ENCODE measurements around the gene TCF7L1.

TCF7L1 gene

DNA sequence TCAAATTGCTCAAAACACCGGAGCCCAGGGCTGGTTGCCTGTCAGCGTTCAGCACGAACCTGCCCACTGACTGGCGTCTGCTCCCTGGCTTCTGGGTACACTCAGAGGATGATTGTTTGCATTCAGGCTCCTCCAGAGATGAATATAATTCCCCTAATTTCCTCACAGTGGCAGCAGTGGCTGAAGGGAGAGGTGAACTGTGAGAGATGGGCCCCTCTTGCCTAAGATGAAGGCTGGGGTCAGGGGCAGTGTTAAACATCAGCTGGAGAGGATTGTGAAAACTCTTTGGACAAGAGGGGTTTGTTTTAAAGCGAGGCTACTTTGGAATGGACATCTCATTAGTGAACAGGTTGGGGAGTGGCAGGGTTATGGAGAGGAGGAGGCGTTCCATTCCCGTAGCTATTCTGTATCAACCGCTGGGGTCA, 31.0 kb downstream of the TCF7L1 start:
- FAIRE-seq = no peak

DNA sequence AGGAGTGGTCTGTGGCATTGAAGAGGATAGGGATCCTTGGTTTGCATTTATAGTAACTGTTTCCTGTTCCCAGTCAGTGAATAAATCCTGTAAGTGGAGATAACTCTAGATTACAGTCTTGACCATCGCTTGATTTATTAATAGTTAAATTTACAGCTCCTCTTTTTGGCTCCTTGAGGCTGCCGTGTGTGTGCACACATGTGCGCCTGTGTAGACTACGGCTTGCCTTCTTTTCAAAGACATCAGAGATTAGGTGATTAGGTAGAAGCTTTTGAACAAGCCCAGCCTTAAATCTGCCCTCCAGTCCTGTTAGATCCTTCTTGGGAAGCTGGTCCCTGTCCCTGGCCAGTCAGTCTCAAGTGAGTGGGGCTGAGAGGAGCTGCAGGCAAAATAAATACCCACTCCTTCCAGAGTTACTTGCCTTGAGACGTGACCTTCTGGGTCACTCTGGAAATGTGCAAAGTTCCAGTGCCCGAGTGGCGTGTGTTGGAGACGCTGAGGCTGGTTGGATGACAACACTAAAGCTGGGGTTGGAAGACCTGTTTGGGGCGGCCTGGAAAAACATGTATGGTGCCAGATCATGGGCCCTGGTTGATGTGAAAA, 32.0 kb downstream of the TCF7L1 start:
- FAIRE-seq = no peak

DNA sequence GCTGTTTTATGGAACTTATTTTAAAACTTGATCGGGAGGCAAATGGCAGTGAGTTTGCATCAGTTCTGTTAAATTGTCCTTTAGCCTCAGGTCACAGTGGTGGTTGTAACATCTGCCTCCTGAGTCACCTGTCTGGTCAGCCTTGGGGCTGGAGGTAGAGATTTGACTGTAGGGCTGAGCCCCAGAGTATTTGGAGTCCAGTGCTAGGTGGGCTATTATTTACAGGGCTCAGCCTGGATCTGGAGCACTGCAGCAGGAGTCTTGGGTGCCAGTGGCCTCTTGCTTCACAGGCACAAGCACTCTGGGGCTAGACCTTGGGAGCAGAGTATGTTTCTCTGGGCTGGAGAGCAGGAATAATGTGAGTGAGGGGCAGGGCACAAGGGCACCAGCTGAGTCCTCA, 32.8 kb downstream of the TCF7L1 start:
- FAIRE-seq = no peak

DNA sequence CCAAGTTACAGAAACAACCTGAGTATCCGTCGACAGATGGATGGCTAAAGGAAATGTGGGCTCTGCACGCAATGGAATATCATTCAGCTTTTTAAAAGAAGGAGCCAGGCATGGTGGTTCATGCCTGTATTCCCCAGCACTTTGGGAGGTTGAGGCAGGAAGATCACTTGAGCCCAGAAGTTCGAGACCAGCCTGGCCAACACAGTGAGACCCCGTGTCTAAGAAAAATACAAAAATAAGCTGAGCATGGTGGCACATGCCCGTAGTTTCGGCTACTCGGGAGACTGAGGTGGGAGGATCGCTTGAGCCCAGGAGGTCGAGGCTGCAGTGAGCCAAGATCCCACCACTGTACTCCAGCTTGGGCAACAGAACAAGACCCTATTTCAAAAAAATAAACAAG, 34.3 kb downstream of the TCF7L1 start:
- FAIRE-seq = no peak

DNA sequence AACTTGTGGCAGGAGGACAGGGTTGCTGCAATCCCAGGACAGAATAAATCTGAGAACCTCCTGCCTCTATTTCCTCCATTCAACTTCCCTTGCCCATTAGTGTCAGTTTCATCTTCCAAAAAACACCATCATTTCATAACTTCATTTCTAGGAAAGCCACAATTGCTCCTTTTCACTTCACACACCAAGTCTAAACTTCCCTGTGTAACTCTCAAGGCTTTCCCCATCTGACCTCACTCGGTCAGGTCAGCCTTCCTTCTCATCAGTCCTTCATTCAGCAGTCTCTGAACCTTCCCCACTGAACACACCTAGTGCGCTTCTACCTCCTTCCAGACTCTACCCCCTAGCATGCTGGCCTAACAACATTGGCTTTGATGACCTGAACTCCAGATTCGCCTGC, 35.8 kb downstream of the TCF7L1 start:
- FAIRE-seq = no peak

DNA sequence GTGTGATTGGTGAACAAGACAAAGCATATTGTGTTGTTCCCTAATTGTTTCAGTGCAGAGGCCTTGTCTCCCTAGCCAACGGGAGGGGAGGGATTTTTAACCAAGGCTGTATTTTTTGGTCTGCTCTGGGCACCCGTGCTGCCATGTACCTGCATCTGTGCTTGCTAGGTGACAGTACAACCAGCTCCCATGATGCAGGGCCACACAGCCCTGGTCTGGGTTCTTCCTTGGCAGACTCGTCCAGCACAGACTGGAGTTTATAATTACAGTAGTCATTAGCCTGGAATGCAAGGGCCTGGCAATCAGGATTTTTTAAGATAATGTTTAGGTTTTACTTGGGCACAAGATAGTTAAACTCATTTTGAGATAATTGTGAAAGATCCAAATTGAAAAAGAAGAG, 36.4 kb downstream of the TCF7L1 start:
- no peak for FAIRE-seq

DNA sequence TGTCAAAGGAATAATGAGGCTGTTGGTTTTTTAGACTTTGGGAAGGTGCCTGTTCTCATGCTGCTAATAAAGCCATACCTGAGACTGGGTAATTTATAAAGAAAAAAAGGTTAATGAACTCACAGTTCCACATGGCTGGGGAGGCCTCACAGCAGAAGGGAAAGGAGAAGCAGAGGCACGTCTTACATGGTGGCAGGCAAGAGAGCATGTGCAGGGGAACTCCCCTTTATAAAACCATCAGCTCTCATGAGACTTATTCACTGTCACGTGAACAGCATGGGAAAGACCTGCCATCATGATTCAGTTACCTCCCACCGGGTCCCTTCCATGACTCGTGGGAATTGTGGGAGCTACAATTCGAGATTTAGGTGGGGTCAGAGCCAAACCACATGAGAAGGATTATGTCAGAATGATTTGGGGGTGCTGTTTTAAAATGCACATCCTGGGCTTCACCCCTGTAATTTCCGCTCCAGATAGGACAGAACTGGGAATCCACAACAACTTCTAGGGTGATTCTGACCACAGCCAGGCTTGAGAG, 37.8 kb downstream of the TCF7L1 start:
- FAIRE-seq = no peak

DNA sequence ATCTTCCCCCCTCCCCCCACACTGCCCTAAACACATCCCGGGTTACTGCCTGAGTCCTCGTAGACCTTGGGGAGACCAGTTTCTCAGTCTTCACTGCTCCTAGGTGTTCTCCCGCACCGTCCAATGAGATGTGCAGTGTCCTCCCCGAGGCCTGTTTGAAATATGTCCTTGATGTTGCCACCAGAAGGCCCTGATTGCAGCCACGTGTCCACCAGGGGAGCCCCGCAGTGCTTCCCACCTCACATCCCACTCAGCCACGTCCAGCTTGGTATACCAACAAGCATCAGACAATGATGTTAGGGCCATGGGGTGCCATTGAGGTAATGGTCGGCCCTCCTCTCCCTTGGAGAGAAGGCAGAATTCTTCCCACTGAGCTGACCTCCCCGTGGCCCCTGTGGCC, 38.7 kb downstream of the TCF7L1 start:
- no peak for FAIRE-seq

DNA sequence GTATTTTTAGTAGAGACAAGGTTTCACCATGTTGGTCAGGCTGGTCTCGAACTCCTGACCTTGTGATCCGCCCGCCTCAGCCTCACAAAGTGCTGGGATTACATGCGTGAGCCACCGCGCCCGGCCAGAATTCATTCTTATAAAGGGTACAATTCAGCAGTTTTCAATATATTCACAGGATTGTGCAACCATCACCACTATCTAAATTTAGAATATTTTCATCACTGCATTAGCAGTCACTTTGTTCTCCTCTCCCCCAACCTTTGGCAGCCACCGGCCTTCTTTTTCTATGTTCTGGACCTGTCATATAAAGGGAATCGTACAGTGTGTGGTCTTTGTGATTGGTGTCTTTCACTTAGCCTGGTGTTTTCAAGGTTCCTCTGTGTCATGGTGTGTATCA, 40.7 kb downstream of the TCF7L1 start:
- no peak for FAIRE-seq

DNA sequence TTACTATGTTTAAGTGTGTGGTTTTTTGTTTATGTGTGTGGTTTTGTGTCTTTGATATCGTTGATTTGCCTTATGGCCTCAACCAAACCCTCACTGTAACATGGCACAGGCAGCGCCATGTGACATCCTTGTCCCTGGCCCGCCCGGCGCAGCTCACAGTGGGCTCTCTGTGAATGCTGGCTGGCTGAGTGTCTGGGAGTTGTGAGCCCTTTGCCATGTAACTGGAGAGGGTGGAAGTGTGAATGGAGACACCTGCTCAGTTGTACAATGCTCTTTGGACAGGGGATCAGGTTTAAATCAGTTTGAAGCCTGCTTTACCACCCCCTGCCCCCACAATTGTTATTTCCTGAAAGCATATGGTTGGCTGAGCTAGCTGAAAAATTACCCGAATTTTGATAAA, 41.8 kb downstream of the TCF7L1 start:
- no peak for FAIRE-seq

DNA sequence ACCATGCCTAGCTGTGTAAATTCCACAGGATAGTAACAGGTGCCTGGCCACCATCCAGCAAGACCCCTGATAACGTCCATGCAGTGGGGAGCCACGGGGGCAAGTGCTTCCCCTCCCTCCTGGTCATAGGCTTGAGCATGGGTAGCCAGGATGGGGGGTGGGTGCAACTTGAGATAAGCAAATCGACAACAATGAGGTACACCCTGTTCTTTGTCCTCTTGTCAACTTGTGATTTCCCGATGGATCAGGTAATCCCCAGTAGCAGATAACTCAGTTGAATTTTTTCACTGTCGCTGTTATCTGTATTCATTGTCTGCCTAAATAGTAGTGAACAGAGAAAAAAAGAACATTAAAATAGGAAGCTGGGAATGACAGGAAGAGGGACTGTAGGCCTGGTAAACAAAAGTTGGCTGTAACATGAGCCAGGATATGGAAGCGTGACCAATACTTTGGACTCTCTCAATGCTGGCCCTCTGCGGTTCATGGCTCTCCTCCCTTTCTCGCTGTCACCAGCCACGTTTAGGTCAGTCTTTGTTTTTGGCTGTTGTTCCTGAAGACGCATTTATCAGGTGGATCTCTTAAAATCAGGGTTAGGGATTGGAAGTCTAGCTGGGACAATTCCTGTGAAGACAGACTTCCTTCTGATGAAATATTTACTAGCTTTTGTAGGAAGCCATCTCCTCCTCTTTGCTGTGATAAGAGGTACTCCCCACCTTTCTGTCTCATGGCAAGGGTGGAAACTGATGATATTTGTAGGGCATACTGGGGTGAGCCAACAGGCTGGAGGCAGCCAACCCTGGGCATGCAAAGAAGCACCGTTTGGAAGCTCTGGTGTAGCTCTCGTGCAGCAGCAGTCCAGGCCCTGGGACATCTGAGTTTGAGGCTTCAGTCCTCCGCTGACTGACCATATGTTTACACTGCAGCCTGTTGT, 42.4 kb downstream of the TCF7L1 start:
- FAIRE-seq = no peak

DNA sequence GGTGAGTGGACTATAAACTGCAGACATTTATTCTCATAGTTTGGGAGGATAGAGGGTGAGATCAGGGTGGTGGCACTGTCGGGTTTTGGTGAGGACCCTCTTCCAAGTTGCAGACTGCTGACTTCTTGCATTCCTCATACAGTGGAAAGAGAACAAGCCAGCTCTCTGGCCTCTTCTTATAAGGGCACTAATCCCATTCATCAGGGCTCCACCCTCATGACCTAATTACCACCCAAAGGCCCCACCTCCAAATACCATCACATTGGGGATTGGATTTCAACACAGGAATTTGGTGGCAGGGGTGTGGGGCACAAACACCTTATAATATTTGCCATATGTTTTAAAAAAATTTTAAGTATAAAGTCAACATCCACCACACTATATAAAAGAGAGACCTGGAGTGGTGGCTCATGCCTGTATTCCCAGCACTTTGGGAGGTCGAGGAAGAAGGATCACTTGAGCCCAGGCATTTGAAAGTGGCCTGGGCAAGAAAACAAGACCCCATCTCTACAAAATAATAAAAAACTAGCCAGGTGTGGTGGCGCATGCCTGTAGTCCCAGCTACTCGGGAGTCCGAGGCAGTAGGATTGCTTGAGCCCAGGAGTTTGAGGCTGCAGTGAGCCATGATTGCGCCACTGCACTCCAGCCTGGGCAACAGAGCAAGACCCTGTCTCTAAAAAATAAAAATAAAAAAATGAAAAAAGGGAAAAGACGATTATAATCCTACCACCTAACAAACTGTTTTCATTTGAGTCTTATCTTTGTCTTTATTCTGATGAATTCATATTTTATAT, 44.0 kb downstream of the TCF7L1 start:
- FAIRE-seq = no peak

DNA sequence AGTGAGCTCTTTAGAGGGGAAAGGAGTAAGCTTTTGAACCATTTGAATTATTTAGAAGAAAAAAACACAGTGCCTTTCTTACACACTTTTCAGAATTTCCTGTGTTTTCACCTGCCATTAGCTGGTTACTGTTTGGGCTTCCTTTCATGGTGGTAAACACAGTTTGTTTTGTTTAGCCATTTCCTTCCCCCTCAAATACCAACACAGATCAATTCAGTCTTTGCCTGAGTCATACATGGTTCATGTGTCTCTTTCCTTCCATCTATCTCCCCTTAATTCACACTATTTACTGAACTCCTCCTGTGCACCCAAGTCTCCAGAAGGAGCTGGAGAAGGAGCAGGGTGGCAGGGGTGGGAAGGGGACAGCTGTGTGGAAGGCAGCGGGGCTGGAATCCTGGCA, 45.0 kb downstream of the TCF7L1 start:
- no peak for FAIRE-seq

DNA sequence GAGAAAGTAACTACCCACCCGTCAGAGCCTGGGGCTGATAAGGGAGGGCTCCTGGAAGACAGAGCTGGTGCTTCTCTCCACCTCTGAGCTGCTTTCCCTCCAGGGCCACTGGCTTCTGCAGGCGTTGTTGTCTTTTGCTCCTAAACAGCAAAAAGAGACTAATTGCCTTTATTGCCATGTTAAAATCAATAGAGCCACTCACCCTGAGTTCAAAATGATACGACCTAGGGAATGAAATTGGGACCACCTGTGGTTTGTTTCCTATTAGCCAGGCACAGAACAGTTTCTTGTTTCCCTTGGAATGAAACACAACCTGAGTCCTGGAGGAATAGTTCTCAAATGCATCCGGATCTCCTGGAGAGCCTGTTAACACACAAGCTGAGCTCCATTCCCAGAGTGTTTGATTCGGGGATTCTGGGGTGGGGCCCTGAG, 45.8 kb downstream of the TCF7L1 start:
- FAIRE-seq = no peak

DNA sequence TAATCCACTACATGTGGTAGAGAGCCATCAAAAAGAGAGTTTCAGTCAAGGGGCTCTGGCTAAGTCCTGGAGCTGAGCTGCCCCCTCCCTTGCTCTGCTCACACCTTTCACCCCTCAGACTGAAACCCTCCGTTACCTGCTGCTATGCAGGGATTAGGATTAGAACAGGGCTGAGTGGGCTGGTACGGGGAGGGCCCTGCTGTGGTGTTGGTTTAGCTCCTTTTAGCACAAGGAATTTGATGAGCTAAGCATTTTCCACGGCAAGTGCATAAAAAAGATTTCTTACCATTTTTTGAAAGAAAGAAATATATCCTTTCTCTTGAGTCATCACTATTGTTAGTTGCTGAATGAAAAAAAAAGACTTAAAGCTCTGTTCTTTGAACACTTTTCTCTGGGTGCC, 46.3 kb downstream of the TCF7L1 start:
- FAIRE-seq = no peak

DNA sequence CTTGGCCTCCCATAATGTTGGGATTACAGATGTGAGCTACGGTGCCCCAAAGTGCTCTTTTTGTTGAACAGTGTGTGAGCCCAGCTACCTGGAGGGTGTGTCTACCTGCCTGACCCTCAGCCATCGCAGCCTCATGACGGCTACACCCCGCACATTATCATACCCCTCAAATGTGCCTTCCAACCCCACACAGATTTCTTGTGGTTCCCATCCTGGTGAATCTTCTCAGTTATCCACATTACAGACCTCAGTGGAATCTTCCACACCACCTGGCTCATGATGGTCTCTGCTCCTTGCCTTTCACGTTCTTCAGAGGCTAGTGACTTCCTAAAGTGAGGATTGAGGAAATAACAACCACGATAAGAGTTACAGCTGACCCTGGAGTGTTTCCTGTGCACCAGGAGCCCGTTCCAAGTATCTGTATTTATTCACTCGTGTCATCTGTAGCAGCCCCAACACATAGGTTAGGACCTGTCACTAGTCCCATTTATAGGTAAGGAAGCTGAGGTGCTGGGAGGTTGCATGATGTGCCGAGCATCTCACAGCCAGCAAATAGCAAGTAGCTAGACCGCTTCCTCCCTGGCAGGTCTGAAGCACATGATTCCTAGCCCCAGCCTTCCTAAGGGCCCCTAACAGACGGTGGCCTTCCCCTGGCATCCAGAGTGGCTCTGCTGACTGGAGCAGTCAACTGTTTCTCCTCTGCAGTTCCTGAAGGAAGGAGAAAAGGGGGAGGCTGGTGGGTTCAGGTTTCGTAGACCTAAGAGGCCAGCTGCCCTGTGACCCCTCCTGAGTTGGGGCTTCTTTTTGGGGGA, 47.3 kb downstream of the TCF7L1 start:
- FAIRE-seq = no peak

DNA sequence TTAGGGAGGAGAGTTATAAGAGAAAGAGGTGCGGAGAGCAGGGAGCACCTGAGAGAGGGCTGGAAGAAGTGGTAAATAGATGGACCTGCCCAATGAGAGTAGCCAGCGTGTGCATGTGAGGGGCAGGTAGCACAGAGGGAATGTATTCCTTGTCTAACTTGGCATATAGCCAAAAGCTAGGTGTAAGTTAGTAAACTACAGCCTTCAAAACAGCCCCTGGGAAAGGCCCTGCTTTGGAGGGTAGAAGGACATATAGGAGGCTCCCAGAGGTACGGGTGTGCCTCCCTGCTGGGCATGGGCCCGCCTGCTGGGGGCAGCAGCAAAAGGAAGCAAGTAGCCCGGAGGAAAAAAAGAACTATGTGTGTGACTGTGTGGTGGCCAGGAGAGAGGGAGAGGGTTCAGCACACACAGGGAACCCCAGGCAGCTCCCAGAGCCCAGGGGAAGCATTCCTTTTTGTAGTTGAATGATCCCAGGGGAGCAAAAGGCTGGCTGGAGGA, 48.0 kb downstream of the TCF7L1 start:
- FAIRE-seq = no peak

DNA sequence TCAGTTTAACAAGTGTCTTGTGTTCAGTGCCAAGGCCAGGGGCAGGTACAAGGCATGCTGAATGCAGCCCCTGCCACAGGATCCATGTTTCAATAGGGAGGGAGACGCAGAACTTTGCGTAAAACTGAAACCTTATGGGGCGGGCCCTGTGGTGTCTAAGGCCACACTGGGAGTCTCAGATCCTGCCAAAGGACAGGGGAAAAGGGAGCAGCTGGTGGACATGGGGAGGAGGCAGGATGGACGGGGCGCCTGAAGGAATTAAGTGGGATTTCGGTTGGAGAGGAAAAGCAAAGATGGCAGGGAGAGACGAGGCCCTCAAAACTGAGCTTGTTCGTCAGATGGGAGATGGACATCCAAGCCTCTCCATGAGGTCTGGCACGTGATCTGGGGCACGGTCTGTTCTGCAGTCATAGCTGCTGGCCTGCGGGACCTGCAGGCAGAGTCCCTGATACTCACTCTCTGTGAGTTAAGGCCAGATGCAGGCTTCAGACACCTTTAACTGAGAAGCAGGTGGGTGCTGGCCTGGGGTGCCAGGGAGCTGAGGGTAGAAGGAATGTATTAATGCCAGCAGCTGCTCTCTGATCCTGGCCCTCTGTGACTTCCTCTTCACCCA, 48.8 kb downstream of the TCF7L1 start:
- FAIRE-seq = no peak

DNA sequence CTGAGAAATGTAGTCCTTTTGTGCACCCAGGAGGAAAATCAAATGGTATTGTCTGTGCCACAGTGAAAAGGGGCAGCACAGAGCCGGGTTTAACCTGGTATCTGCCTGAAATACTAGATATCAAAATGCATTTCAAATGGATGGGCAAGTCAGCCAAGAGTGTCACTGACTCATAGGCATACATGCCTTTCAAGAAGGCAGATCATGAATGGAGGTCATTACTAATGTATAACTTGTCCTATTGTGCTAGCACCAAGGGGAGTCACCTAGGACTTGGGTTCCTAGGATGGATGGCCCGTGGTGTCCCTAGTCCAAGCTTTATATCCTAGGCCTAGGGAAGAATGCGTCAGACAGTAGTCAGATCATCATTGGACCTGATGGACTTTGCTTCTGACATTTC, 49.9 kb downstream of the TCF7L1 start:
- FAIRE-seq = no peak

DNA sequence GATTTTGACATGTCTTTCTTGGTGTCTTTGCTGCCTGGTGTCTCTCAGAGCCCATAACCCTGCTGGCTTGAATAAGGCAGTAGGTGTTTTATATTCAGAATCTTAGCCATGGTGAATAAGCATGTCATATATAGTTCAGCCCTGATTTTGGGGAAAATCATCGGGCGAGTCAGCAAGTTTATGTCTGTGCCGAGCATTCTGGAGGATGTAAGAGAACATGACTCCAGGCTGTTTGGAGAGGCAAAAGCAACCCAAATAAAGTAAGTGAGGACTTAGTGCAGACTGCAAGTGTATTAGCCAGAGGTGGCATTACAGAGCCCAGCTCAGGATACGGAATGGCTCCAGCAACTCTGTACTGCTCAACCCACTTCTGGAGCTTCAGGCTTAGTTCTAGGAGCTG, 50.3 kb downstream of the TCF7L1 start:
- FAIRE-seq = no peak

DNA sequence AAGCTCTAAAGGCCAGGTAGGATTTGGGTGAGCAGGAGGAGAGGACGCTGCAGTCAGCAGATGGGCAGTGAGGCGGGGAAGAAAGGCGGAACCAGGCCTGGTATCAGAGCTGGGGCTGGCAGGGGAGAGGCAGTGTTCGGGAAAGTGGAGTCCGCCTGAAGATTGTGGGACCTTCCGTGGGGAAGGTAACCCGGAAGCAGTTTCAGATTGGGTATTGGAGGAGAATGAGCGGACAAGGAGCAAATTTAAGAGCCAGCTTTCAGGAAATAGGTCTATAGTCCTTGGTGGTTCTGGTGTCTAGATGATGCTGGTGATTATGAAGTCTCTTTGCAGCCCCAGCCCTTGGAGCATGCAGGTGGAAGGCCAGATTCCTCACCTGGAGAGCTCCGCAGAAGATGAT, 51.0 kb downstream of the TCF7L1 start:
- FAIRE-seq = no peak

DNA sequence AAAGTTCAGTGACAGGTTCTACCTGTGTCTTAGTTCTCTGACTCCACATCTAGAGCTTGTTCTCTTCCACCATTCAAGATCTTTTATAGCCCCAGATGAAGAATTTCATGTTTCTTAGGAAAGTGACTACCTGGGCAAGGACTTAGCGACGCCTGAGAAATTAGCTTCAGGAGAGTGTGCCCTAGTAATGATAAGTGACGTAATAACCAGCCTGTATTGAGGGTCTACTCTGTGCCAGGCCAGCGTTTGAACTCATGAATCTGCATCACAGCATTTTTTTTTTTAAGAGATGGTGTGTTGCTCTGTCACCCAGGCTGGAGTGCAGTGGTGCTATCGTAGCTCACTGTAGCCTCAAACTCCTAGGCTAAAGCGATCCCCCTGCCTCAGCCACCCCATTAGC, 51.8 kb downstream of the TCF7L1 start:
- no peak for FAIRE-seq

All from islet of Langerhans (tissue), 1 donor.